Measurements from ENCODE around the gene NOL4L.

The NOL4L gene

GRCh38 chr20:32396646-32397160, 188.4 kb downstream of the NOL4L start:
- DNase-seq, result no peak

DNA sequence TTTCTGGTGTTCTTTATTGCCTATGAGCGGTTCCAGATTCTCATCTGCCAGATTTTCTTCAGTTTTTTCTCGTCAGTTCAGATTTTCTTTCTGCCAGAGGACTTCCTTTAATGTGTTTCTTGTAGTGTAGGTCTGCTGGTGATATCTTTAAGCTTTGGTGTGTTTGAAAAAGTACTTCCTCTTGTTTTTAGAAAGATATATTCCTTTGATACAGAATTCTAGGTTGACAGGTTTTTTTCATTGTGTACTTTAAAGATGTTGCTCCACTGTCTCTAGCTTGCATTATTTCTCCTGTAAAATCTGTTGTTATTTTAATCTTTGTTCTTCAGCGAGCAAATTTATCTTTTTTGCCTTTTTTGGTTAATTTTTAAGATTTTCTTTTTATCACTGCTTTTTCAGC, 190.1 kb downstream of the NOL4L start:
- no peak for DNase-seq
